IPS DF 6.9 (cell line): ENCODE measurements around the gene INHBC.
"Not testable (repeated sequence)": the region's sequence is repeated elsewhere in the genome, so short reads cannot be mapped to it uniquely, and the experiment has no call there.

Source experiments
- DNase-seq: peaks from one replicate; pipeline ENCODE4 v3.0.0-alpha.2; 2013; ENCODE audit warnings: low read depth, low spot score
- H3K27ac ChIP-seq: one replicate; pipeline ENCODE4 v1.5.1; 2013; ENCODE audit warnings: low read length, control low read depth
- H3K27me3 ChIP-seq: 2 replicates; pipeline ENCODE4 v1.6.1; 2013; ENCODE audit warnings: mild to moderate bottlenecking, low read length; ENCODE audit not compliant: control insufficient read depth, insufficient read depth
- H3K36me3 ChIP-seq: 2 replicates; pipeline ENCODE4 v1.6.1; 2013; ENCODE audit warnings: low read length; ENCODE audit not compliant: control insufficient read depth, insufficient read depth
- H3K4me1 ChIP-seq: 2 replicates; pipeline ENCODE4 v1.6.1; 2013; ENCODE audit warnings: low read length; ENCODE audit not compliant: control insufficient read depth, insufficient read depth
- H3K4me3 ChIP-seq: 2 replicates; pipeline ENCODE4 v1.5.1; 2013; ENCODE audit warnings: mild to moderate bottlenecking, low read length
- H3K9me3 ChIP-seq: 2 replicates; pipeline ENCODE4 v1.6.1; 2013; ENCODE audit warnings: low read length, inconsistent platforms; ENCODE audit not compliant: control insufficient read depth, insufficient read depth
- WGBS: extraction: QIAGEN DNeasy Blood & Tissue Kit; methylation state at CpG from one replicate; pipeline ENCODE4 v1.1.7; 2013; ENCODE audit warnings: mixed read lengths, missing lambda C conversion rate; ENCODE audit not compliant: insufficient read length, insufficient coverage; 5-methylcytosine and 5-hydroxymethylcytosine counted together

The INHBC gene

GRCh38 chr12:57402156-57402555 is 32.4 kb upstream of the INHBC start:
- not testable (repeated sequence) for DNase-seq, H3K27me3 ChIP-seq, H3K4me1 ChIP-seq, H3K9me3 ChIP-seq, H3K27ac ChIP-seq, H3K4me3 ChIP-seq, H3K36me3 ChIP-seq
- no CpG with 5 or more reads among the region's 4 CpGs for WGBS

GRCh38 chr12:57404966-57405640 is 29.5 kb upstream of the INHBC start:
- Histone ChIP-seq H3K4me3 (no peak overlapping the region), H3K9me3 (no peaks in the 10 kb centered on the region), H3K4me1 (no peaks in the 10 kb centered on the region), H3K27ac (no peak overlapping the region), H3K36me3 (no peaks in the 10 kb centered on the region), H3K27me3 (no peaks in the 10 kb centered on the region)
- no peak for DNase-seq
- no CpG with 5 or more reads among the region's 5 CpGs for WGBS

GRCh38 chr12:57410534-57410933 is 24.1 kb upstream of the INHBC start:
- whole genome bisulfite sequencing: no CpG with 5 or more reads among the region's 4 CpGs
- H3K27me3 ChIP-seq: no peaks in the 10 kb centered on the region
- H3K36me3 ChIP-seq: no peaks in the 10 kb centered on the region
- no peak overlapping the region for H3K27ac ChIP-seq
- H3K4me3 ChIP-seq: no peak overlapping the region
- H3K4me1 ChIP-seq: no peaks in the 10 kb centered on the region
- no peak for DNase-seq
- no peaks in the 10 kb centered on the region for H3K9me3 ChIP-seq

GRCh38 chr12:57414160-57414559 is 20.4 kb upstream of the INHBC start:
- H3K27ac ChIP-seq, DNase-seq, H3K4me1 ChIP-seq, H3K9me3 ChIP-seq, H3K27me3 ChIP-seq, H3K36me3 ChIP-seq, H3K4me3 ChIP-seq: not testable (repeated sequence)
- no CpG with 5 or more reads among the region's 6 CpGs for WGBS

GRCh38 chr12:57415088-57415487 is 19.5 kb upstream of the INHBC start:
- no peaks in the 10 kb centered on the region for H3K9me3 ChIP-seq

GRCh38 chr12:57416039-57416996 is 18.3 kb upstream of the INHBC start:
- Histone ChIP-seq H3K9me3 (no peaks in the 10 kb centered on the region), H3K27me3 (no peaks in the 10 kb centered on the region), H3K36me3 (no peaks in the 10 kb centered on the region), H3K4me3 (no peak overlapping the region), H3K4me1 (no peaks in the 10 kb centered on the region), H3K27ac (no peak overlapping the region)
- no peak for DNase-seq
- WGBS: no CpG with 5 or more reads among the region's 8 CpGs

More at GRCh38 chr12:57415088-57415487, 19.5 kb upstream of the INHBC start:
- Histone ChIP-seq H3K27ac (no peak overlapping the region), H3K36me3 (no peaks in the 10 kb centered on the region), H3K4me3 (no peak overlapping the region), H3K4me1 (no peaks in the 10 kb centered on the region), H3K27me3 (no peaks in the 10 kb centered on the region)
- WGBS: no CpG with 5 or more reads among the region's 2 CpGs
- no peak for DNase-seq

- WGBS: no CpG with 5 or more reads among the region's 9 CpGs
- DNase-seq: no peak
- H3K4me3 ChIP-seq: no peak overlapping the region
- no peaks in the 10 kb centered on the region for H3K4me1 ChIP-seq
- H3K36me3 ChIP-seq: no peaks in the 10 kb centered on the region
- H3K27ac ChIP-seq: no peak overlapping the region
- H3K27me3 ChIP-seq: no peaks in the 10 kb centered on the region
- H3K9me3 ChIP-seq: no peaks in the 10 kb centered on the region
Observed at GRCh38 chr12:57418255-57418654, 16.3 kb upstream of the INHBC start.

GRCh38 chr12:57419495-57419894 is 15.1 kb upstream of the INHBC start:
- no CpG with 5 or more reads among the region's 2 CpGs for WGBS

GRCh38 chr12:57420482-57420881 is 14.1 kb upstream of the INHBC start:
- H3K9me3 ChIP-seq: no peaks in the 10 kb centered on the region
- no peak overlapping the region for H3K4me3 ChIP-seq
- no peaks in the 10 kb centered on the region for H3K36me3 ChIP-seq
- no peak overlapping the region for H3K27ac ChIP-seq
- 100% methylated on average over 1 of the region's 5 CpGs for WGBS
- H3K4me1 ChIP-seq: no peaks in the 10 kb centered on the region
- H3K27me3 ChIP-seq: no peaks in the 10 kb centered on the region
- DNase-seq: no peak

More at GRCh38 chr12:57419495-57419894, 15.1 kb upstream of the INHBC start:
- Histone ChIP-seq H3K9me3 (no peaks in the 10 kb centered on the region), H3K4me3 (no peak overlapping the region), H3K4me1 (no peaks in the 10 kb centered on the region), H3K27me3 (no peaks in the 10 kb centered on the region), H3K36me3 (no peaks in the 10 kb centered on the region), H3K27ac (no peak overlapping the region)
- DNase-seq: no peak

GRCh38 chr12:57426948-57427347 is 7.6 kb upstream of the INHBC start:
- not testable (repeated sequence) for H3K4me3 ChIP-seq, H3K4me1 ChIP-seq, H3K27ac ChIP-seq, H3K36me3 ChIP-seq, H3K9me3 ChIP-seq, H3K27me3 ChIP-seq, DNase-seq
- no CpG with 5 or more reads among the region's 10 CpGs for WGBS
